Measurements from ENCODE around the gene KIF1A. TPM values are rescaled to one million over a fixed set of nuclear protein-coding genes. Genes with fewer than 3 reads are reported as not detected.

Gene KIF1A, protein sequence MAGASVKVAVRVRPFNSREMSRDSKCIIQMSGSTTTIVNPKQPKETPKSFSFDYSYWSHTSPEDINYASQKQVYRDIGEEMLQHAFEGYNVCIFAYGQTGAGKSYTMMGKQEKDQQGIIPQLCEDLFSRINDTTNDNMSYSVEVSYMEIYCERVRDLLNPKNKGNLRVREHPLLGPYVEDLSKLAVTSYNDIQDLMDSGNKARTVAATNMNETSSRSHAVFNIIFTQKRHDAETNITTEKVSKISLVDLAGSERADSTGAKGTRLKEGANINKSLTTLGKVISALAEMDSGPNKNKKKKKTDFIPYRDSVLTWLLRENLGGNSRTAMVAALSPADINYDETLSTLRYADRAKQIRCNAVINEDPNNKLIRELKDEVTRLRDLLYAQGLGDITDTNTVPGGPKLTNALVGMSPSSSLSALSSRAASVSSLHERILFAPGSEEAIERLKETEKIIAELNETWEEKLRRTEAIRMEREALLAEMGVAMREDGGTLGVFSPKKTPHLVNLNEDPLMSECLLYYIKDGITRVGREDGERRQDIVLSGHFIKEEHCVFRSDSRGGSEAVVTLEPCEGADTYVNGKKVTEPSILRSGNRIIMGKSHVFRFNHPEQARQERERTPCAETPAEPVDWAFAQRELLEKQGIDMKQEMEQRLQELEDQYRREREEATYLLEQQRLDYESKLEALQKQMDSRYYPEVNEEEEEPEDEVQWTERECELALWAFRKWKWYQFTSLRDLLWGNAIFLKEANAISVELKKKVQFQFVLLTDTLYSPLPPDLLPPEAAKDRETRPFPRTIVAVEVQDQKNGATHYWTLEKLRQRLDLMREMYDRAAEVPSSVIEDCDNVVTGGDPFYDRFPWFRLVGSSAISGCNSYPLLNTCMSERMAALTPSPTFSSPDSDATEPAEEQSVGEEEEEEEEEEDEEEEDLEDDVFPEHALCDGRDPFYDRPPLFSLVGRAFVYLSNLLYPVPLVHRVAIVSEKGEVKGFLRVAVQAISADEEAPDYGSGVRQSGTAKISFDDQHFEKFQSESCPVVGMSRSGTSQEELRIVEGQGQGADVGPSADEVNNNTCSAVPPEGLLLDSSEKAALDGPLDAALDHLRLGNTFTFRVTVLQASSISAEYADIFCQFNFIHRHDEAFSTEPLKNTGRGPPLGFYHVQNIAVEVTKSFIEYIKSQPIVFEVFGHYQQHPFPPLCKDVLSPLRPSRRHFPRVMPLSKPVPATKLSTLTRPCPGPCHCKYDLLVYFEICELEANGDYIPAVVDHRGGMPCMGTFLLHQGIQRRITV (N-terminal part only)
- 10.5 TPM for total RNA-seq

DNA sequence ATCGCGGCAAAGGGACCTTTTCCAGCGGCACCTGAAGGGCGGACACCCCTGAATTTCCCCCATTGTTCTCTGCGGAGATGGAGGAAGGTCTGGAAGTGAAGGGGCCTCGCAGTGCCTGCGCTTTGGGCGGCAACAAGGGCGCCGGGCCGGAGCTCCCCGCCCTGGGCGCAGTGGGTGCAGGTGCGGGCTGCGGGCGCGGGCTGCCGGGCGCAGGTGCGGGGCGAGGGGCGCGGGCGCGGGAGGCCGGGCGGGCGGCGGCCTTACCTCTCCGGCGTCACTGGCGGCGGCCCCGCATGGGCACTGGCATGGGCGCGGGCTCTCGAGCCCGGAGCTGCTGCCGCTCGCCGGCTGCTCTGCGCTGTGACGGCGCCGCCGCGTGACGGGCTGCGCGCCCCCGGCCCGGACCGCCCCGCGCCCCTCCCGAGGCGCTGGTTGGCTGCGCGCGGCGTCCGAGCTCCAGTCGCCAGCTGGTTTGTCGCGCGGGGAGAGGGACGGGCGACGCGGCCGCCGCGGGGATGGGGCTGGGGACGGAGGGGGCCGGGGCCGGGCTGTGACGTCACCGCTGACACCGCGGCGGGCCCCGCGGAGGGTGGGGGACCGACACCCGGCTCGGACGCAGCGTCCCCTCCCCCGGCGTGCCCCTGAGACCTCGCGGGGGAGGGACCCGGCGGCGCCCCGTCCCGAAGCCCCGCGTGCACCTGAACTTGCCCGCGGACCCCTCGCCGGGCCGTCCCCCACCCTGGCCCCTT, at the start of gene KIF1A:
KIF1A (minus strand) TSS at position 362 of the 749 bp plus-strand sequence. CDS start 22,467 bp downstream, outside the sequence.

DNA sequence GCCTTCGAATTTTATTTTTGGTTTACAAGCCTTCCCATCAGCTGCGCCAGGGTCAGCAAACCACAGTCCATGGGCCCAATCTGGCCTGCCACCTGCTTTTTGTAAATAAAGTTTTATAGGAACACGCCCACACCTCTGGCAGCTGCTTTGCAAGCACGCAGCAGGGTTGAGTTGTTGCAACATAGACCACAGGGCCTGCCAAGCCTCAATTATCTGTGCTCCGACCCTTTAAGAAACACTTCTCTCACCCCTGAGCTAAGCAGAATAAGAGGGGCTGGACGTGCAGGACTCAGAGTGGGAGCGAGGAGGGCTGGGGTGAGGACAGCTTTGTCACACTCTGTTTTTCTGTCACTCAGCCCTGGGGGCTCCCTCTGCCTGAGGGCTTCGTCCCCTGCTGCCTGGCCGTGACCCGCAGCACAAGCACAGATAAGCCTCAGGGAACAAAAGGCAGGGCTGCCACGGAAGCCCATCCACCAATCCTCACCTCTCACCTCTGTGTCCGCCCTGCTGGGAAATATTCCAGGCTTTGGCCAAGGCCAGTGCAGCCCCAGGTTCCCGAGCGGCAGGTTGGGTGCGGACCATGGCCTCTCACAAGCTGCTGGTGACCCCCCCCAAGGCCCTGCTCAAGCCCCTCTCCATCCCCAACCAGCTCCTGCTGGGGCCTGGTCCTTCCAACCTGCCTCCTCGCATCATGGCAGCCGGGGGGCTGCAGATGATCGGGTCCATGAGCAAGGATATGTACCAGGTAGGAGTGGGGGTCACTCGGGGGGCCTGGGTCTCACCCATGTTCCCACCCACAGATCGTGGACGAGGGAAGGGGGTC, 48.5 kb upstream of the KIF1A start, which contains the start of gene AGXT:
AGXT (plus strand) TSS at position 539 of the 823 bp plus-strand sequence; CDS start at position 581, 42 bp downstream.

DNA sequence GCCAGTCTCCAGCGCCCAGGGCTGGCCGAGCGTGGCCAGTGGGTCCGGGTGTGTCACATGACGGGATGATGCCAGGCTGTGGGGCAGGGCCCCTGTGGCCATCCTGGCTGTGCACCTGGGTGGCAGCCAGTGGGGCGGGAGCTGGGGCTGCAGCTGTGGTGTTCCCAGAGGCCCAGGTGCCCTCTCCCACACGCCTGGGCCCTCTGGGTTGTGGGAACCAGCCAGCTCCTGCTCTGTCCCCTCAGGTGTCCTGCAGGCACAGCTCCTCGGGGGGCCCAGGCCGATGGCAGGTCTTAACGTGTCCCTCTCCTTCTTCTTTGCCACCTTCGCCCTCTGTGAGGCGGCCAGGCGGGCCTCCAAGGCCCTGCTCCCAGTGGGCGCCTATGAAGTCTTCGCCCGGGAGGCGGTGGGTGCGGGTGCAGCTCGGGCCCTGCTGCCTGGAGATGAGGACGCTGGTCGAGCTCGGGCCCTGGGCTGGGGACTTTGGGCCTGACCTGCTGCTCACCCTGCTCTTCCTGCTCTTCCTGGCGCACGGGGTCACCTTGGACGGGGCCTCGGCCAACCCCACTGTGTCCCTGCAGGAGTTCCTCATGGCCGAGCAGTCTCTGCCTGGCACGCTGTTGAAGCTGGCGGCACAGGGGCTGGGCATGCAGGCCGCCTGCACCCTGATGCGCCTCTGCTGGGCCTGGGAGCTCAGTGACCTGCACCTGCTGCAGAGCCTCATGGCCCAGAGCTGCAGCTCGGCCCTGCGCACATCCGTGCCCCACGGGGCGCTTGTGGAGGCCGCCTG, 128.2 kb downstream of the KIF1A start, which contains the start of gene AQP12A:
AQP12A (plus strand) TSS at position 236 of the 790 bp plus-strand sequence; CDS start at position 284, 48 bp downstream.

DNA sequence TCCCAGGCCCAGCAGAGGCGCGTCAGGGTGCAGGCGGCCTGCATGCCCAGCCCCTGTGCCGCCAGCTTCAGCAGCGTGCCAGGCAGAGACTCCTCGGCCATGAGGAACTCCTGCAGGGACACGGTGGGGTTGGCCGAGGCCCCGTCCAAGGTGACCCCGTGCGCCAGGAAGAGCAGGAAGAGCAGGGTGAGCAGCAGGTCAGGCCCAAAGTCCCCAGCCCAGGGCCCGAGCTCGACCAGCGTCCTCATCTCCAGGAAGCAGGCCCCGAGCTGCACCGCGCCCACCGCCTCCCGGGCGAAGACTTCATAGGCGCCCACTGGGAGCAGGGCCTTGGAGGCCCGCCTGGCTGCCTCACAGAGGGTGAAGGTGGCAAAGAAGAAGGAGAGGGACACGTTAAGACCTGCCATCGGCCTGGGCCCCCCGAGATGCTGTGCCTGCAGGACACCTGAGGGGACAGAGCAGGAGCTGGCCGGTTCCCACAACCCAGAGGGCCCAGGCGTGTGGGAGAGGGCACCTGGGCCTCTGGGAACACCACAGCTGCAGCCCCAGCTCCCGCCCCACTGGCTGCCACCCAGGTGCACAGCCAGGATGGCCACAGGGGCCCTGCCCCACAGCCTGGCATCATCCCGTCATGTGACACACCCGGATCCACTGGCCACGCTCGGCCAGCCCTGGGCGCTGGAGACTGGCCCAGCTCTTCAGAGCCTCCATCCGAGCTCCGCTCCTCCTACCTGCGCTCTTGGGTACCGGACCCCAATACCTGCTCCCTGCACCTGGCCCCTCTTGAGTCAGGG, 137.4 kb downstream of the KIF1A start, which contains the start of gene AQP12B:
AQP12B (minus strand) TSS at position 455 of the 794 bp plus-strand sequence; CDS start at position 407, 48 bp downstream.

Small RNA genes lying within 50 kb of the gene (small RNA-seq; reads per million reads assigned to genes)
- gene AC011298.3 (ENCODE audit: low replicate concordance) = not detected

Other genes starting within 250 kb of the KIF1A start
- 28.1 TPM for gene CAPN10, start 233.5 kb downstream of the KIF1A start, total RNA-seq
- gene GPR35, start 194.7 kb downstream of the KIF1A start, total RNA-seq = 2.5 TPM
- gene AQP12B, start 137.3 kb downstream of the KIF1A start, total RNA-seq = 0.58 TPM
- gene AQP12A, start 128.4 kb downstream of the KIF1A start, total RNA-seq = not detected
- gene AGXT, start 48.6 kb upstream of the KIF1A start, total RNA-seq = not detected
- 0.35 TPM for gene MAB21L4, start 75.9 kb upstream of the KIF1A start, total RNA-seq
- 0.18 TPM for gene CROCC2, start 86.1 kb upstream of the KIF1A start, total RNA-seq
- 35.0 TPM for gene SNED1, start 178.4 kb upstream of the KIF1A start, total RNA-seq

Data from metanephros (tissue), 2 donors.